Stimulated activated CD4-positive, alpha-beta T cell treated with anti-CD3 and anti-CD28 coated beads, TNF-alpha, amount 100 ng/mL, for 4 hours (primary cell): ENCODE results near the gene LRFN2.

Experiments used
- DNase-seq, 3 experiments: peaks; one replicate each; pipeline ENCODE4 v3.0.0-alpha.2; 2020; ENCODE audit warnings: low read depth in 3 of 3

LRFN2 gene

DNA sequence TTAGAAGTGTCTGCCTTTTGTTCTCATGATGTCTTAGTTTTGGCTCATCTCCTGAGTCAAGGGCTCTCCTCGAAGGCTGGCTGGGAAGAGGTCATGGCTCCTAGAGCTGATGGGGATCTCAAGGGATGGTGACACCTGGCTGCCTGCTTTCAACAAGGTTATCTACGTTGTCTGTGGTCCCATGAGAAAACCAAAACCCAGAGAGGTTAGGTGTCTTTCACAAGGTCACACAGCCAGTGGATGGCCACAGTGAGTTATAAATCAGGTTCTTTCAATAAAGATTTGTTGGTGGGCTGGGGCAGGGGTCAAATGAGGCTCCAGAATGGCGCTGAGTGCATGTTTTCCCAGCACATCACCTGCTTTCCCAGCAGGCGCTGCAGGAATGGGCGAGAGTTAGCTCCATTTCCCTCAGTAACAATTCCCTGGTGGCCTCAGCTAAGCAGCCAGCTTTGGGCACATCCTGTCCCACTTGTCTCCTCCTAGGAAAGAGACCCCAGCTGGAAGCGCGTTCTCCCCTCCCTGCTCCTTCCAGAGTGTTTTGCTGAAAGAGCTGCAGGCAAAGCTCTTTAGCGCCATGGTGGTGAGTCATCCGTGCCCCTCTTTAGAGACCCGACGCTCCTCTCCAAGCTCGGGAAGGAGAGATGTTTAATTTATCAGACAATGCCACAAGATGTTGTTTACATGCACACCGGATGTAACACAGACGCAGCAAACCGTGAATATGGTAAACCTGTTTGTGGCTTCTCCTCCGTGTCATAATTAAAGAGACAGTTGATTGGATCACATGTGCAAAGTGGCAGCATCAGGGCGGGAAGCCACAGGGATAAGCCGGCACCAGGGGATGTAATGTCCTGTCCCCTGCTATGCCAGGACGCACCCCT is 109.7 kb downstream of the LRFN2 start:
- peak in 1 of 3 experiments; percentile 2 for DNase-seq

DNA sequence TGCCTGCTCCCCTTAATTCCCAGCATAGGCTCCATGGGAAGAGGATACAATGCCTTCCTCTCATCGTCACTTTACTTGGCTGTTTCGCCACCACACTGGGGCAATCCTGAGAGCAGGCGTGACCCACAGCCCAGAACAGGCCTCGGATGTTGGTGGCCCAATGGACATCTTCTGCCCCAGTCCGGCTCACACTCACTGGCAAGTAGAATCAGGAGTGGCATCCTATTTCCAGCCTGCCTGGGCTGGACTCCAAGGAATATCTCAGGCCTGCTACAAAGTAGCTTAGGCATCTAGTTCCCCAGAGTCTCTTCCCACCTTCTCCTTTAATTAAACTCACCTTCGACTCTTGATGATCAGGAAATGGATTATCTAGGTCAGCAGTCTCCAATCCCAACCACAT is 110.5 kb downstream of the LRFN2 start:
- no peak for DNase-seq

DNA sequence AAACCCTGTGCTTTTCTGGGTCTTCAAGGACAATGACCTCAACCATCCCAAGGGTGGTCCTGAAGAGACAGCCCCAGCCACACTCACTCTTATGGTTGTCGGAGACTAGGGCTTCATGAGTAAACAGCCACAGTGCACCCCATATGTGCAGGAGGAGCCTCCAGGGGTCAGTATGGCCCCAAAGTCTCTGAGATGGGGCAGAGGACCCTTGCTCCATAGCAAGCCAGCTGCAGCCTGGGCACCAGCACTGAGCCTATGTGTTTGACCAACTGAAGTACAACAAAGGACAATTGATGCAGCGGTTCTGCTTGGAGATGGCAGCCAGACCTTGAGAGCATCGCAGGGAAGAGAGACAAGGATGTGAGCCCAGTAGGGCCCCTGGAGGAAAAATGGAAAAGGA is 112.2 kb downstream of the LRFN2 start:
- DNase-seq: no peak

DNA sequence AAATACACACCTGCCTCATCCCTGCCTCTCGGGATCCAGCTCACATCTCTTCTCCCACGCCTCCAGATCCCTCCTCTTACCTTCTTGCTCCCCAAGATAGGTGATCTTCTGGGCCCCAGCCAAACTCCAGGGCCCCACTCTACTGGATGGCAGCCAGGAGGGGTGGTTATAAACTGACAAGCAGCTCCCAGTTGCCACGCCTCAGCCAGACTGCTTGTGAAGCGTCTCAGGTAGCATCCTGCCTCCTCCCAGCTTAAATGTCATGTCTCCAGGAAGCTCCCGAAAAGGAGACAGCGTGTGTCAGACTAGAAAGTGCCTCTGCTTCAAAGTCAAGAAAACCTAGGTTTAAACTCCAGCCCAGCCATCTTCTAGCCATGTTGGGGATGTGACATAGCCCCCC is 114.1 kb downstream of the LRFN2 start:
- DNase-seq: no peak

DNA sequence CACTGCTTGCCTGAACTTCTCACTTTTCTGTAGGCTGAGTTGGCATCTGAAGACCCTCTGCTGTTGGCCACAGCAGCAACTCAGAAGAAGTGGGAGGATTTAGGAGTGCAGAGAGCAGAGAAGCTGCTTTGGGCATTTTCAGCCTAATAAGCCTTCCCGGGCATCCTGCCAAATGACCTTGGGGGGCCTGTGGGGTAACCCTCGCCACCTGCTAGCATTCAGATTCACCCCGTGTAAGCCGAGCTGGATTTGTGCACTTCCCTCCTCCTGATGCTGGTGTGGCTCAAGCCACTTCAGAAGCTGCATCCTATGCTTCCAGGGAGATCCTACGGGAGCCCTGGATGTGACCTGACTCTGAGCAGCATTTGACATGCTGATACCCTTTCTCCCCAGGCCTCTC is 114.8 kb downstream of the LRFN2 start:
- DNase-seq: no peak

DNA sequence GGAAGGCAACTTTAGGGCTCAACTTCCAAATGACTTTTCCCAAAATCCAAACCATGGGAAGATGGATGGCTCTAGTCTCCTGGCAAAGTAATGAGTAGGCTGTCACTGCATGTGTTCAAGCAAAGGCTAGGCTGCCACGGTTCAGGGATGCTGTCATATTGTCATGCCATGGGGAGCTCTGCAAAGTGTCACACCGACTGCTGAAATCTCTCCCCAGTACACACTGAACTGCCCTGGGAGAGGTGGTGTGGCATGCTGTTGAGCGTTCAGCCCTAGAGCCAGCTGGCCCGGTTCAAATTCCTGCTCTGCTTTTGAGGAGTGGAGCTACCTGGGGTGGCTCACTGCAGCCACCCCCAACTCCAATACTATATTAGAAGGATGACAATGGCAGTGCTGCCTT is 115.9 kb downstream of the LRFN2 start:
- no peak for DNase-seq

DNA sequence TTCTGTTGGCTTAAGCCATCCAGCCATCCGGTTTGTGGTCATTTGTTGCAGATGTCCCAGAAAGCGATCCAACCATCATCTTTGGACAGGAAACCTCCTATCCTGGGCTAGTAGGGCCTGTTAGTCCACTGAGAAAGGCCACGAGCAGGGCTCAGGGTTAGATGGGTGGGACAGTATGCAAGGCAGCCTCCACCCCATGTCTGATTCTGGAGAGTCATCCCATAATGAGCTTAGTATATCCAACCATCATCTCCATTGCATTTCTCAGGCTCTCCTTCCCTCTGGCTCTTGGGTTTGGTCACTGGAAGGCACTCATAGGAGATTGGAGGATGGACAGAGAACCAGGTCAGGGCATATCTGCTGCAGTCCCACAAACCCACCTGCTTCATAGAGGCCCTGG is 117.8 kb downstream of the LRFN2 start:
- no peak for DNase-seq

DNA sequence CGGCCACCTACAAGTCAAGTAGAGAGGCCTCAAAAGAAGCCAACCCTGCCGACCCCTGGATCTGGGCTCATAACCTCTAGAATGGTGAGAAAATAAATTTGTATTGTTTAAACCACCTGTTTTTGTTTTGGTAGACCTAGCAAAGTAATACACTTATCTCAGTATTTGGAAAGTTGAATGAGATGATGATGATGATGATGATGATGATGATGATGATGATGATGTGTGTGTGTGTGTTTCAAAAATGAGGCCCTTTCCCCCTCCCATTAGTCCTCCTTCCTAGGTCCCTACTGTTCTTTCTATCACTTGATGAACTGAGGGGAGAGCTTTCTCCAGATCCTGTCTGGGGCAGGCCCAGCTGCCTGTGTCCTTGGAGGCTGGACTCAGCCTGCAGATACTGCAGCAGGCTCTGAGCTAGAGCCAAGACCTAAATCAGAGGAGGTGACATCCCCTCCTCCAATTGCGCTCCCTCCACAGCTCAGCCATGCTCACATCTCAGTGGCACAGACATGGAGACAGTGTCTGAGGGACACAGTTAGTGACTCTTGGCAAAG is 120.1 kb downstream of the LRFN2 start:
- DNase-seq: no peak

DNA sequence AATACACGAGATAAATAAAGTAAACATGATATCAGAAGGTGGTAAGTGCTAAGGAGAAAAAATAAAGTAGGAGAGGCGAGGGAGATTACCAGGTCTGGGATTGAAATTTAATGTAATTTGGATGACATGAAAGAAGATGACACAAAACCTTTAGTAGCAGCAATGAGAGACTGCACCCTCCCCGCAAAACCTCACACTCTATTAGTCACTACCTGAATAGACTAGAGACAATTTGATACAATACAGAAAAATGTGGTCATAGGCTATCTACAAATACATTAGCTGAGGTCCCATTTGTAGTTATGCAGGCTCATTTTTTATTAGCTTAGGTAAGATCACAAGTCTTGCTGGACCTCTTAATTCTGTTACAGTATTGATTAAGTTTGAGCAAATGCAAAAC is 125.5 kb downstream of the LRFN2 start:
- DNase-seq: no peak

DNA sequence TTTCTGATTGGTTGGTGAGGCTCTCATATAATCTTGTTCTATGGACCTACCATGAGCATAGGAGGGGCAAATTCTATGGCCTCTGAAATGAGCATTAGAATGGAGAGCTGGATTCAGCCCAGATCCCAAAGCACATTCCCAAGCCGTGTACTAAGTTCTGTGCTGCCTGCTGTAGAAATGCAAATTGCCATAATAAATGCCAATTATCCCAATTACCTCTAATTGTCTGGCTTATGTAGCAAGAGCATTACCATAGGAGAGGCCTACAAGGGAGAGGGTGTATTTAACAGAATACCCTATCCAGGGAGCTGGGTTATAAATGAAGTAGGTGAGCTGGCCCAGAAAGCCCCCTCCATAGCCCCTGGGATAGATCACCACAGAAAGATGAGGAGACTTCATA is 126.8 kb downstream of the LRFN2 start:
- no peak for DNase-seq

DNA sequence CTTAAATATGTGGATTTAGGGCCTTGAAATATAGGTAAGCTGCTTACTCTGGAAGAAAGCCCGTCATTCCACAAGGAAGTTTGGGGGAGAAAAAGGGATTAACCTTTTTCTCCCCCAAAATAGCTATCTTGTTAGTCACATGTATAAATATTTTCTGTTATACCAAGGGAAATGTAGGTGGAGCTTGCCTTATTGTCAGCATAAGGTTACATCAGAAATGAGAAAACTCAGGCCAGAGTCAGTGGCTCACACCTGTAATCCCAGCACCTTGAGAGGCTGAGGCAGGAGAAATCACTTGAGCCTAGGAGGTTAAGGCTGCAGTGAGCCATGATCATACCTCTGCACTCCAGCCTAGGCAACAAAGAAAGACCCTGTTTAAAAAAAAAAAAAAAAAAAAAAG is 129.9 kb downstream of the LRFN2 start:
- no peak for DNase-seq

DNA sequence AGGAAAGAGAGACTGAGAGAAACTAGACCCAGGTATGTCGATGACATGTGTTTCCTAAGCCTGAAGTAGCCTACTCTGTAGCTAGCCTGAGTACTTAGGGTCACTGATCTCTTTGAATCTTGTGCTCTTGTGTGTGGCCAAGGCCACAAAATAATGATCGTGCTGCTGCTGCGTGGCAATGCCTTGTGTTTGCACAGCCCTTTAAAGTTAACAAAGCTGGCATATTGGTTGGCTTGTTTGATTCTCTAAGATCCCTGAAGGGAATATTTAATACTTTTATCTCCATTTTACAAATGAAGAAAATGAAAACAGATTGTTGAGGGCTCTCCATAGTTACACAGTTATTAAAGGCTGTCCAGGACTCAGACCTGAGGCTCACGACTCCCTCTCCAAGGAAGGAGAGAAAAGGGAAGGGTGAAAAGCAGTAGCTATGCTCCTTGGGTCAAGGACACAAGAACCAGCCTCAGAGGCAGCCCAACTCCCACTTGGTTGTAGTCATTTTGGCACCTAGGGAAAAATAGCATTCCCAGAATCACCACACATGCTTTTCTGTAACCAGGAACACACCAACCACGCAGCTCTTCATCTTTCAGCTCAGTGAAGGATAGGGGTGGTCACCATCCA is 130.7 kb downstream of the LRFN2 start:
- DNase-seq: no peak

DNA sequence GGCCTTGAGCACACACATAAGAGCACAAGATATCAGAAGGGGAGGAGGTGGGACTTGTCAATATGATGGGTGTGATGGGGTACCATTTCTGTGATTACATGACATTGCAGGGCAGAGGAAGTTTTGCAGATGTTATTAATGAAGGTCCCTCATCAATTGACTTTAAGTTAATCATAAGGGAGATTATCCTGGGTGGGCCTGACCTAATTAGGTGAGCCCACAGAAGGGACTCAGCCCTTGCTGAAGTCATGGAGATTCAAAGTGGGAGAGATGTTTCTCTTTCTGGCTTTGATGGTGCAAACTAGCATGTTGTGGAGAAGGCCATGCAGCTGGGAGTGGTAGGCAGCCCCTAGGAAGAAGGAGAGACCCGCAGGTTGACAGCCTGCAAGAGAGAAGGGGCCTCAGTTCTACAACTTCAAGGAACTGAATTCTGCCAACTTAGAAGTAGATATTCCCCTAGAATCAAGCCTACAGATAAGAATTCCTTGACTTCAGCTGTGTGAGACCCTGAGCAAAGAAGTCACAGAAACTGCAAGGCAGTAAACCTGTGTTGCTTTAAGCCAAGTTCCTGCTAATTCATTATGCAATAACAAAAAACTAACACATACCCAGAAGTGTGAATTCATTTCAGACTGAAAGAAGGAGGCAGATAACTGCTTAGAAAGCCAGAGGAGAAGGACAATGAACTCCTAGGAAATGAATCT is 131.3 kb downstream of the LRFN2 start:
- no peak for DNase-seq

DNA sequence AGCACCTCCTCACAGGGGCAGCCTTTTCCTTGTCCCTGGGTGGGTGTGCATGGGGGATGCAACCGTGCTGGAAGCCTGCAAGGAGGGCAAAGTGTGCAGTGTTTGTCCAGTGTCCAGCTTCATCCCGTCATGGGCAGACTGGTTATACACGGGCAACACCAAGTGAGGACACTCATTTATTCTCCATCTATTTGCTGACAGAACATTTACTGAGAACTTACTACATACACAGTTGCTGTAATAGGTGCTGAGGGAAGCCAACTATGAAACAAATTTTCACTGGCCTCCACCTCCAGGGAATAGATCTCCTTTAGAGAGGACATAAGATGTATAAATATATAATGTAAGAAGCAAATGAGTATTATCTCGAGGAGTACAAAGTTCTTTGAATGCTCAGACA is 136.7 kb downstream of the LRFN2 start:
- no peak for DNase-seq

DNA sequence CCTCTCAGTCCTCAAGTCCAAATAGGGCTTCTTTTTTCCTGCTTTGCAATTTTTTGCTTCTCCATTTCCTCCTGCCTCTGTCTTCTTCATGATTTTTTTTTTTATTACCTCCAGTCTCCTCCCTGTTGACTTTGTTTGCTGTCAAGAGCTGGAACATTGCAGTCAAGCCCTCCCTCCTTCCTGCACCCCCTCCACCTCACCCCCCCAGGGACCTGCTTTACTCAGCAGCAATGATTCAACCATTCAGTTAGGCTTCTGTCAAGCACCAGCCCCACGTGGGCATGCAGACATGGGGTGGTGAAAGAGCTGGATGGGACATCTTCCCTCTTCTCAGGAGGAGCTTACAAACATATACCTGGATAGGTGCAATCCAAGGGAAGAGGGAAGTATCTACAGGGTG is 142.4 kb downstream of the LRFN2 start:
- DNase-seq: no peak

DNA sequence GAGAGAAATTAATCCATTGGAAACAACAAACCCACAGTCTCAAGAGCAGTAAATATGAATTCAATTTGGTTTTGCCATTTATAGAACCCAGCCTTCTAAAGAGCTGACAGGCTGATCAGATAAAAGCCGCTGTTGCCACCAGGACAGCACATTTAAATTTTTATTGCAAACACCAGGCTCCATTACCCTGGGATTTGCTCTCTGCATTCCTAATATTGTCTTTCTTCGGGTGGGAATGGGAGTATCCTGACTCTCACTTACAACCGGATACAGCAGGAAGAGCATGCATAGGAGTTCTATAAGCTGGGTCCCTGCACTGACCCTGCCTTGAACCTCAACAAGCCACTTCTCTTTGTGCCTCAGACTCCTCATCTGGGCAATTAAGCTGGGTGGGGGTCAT is 142.9 kb downstream of the LRFN2 start:
- DNase-seq: no peak

DNA sequence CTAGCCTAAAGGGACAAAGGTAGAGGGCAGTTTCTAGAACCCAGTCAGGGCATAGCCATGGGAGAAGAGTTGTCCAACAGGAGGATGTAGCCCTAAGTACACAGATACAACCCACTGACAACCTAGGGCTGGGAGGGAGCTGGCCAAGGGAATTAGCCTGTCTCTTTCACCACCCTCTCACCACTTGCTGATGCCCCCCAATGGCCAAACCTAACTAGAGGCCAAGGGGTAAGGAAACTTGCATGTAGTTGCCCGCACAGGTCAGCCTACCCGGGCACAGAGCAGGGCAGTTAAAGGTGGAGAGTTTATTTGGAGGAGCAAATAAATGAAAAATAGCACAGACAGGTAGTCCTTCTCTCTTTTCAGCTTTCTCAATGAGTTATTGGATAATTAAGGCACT is 143.3 kb downstream of the LRFN2 start:
- DNase-seq: no peak

DNA sequence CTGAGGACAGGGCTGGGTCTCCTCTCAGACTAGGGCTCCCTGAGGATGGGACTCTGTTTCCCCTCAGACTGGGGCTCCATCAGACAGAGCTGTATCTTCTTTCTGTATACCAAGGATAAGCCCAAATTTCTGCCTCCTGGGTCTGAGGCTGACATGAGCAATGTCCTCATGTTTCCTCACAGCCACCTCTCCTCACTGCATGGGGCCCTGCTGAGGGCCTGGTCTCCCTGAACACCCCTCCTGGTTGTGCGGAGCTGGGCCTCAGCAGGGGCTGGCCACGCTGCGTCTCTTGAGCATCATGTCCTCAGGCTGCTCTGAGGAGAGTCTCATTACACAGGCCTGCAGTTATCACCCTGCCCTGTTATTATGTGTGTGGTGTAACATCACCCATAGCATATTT is 144.6 kb downstream of the LRFN2 start:
- no peak for DNase-seq

DNA sequence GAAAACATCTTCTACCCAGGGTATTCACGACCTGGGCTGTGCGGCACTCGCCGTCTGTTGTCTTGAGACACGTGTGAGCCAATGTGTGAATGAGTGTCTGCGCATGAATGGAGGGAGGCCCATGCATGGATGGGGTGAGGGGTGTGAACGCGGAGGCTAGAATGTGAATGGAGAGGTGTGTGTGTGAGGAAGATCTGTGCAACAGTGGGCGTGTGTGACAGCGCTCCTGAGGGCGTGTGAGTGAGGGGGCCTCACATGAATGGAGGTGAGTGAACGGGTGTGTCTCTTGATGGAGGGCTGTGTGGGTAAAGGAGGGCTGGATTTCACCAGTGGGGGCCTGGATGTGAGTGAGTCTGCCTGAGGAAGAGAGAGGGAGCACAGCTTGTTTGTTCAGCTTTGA is 146.0 kb downstream of the LRFN2 start:
- no peak for DNase-seq

DNA sequence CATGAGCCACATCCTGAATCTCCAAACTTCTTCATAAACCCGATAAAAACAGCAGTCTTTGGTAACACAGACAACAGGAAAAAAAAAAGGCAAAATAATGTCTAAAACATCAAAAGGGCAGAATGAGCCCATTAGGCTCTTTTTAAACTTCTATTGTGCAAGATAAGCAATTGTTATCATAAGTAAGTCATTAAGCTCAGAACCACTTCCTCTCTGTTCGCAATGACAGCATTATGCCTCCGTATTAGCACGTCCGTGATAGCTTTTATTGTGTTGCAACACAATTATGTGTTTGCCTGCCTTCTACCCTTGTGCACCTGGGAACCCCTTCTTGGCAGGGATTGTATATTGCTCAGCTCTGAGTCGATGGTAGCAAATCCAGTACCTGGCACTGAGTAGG is 147.1 kb downstream of the LRFN2 start:
- DNase-seq: no peak

DNA sequence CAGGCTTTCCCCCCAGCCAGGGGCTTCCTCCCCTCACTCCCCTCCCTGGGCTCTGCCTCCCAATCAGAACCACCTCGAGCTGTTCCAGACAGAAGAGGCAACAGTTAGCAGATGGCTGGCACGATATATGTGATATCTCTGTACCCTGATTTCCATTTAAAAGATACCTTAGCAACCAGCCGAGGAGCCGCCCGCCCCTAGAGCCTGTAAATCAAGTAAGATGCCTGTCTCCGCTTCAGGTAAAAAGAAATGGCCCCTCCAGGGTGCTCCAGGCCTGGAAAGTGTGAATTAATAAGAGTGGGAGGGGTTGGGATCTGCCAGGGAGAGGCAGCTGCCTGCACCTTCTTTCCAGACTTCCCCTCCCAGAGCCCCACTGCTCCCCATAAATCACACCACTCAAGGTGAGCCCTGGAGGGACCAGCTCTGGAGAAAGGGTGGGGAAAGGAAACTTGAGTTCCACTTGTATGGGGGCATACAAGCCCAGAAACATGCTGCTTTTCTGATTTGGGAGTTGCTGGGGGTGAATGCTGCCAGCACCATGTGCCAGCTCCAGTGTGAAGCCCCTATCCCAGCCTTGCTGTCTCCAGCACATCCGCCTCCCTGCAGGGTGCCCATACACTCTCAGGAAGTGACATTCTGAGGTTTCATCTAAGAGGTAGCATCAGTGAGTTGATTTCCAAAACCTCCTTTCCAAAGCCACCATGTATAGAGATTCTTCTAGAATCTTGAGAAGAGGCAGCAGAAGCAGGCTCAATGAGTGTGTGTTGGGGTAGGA is 148.0 kb downstream of the LRFN2 start:
- no peak for DNase-seq
